HepG2 (cell line): ENCODE measurements around the gene ALG1L2. TPM values are rescaled to one million over a fixed set of nuclear protein-coding genes. Genes with fewer than 3 reads are reported as not detected.

Experiments used
- ATAC-seq: fragments of 200-7000 bp; cut with Tn5 transposase; 3 replicates; pipeline ENCODE4 v1.9.1; 2020; ENCODE audit warnings: mild to moderate bottlenecking, moderate library complexity
- Bru-seq: library from RNA; stranded (reverse); fragments of 400-500 nt; gene quantifications from one replicate; lab custom pipeline; 2021; lab: Mats Ljungman, UMichigan
- BruChase-seq, 2 experiments: library from RNA; stranded (reverse); fragments of 400-500 nt; gene quantifications; one replicate each; lab custom pipeline; 2021; lab: Mats Ljungman, UMichigan
- BruUV-seq: library from RNA; stranded (reverse); fragments of 400-500 nt; replicated peaks from 2 replicates; lab custom pipeline; 2021; lab: Mats Ljungman, UMichigan
- CTCF ChIA-PET: fragments of 300-600 bp; formaldehyde crosslinking; extraction: SDS; loops from one replicate; lab custom pipeline; 2021; ENCODE audit warnings: low total read pairs, inconsistent platforms, low intra/inter-chr PET ratio; lab: Yijun Ruan, JAX
- POLR2A ChIA-PET: fragments of 350-600 bp; sonication (Branson Sonifier 250); formaldehyde crosslinking; loops from one replicate; lab custom pipeline; 2020; ENCODE audit warnings: antibody characterized with exemption, inconsistent platforms; lab: Yijun Ruan, JAX
- DNase-seq: peaks from one replicate; pipeline ENCODE4 v3.0.0-alpha.2; 2015; ENCODE audit warnings: low spot score
- FAIRE-seq: peaks from 3 replicates; lab custom pipeline; 2011; peaks lifted over from hg19 to GRCh38; lab: Jason Lieb, UNC
- H2AFZ ChIP-seq: one replicate; pipeline ENCODE4 v1.6.1; 2011; ENCODE audit warnings: low read length, inconsistent platforms
- H3K27ac ChIP-seq: fragments of 300-600 bp; 3 replicates; pipeline ENCODE4 v1.8.0; 2011; ENCODE audit warnings: mixed run types, mild to moderate bottlenecking, mixed read lengths, low read length, inconsistent platforms; ENCODE audit not compliant: insufficient read depth; ENCODE audit errors: extremely low read length
- H3K27me3 ChIP-seq, 2 experiments: fragments of 200-600 bp in 1 of 2; 2 replicates in 1 of 2; 3 replicates in 1 of 2; pipeline versions ENCODE4 v1.6.0 to v1.8.0; 2011; ENCODE audit warnings: low read length in 2 of 2, mild to moderate bottlenecking in 2 of 2, moderate library complexity in 2 of 2, inconsistent platforms in 1 of 2; ENCODE audit not compliant: insufficient read depth in 2 of 2, control insufficient read depth in 1 of 2
- H3K36me3 ChIP-seq, 2 experiments: fragments of 200-600 bp in 1 of 2; replicated peaks in 1 of 2; 2 replicates in 1 of 2; 3 replicates in 1 of 2; pipeline versions ENCODE4 v1.5.1 to v1.8.0; 2011; ENCODE audit warnings: low read length in 2 of 2, inconsistent platforms in 1 of 2; ENCODE audit not compliant: insufficient read depth in 2 of 2, control insufficient read depth in 1 of 2
- H3K4me1 ChIP-seq: 2 replicates; pipeline ENCODE4 v1.5.1; 2012; ENCODE audit warnings: low read length, inconsistent platforms; ENCODE audit not compliant: insufficient read depth
- H3K4me2 ChIP-seq: 2 replicates; pipeline ENCODE4 v1.6.0; 2011; ENCODE audit warnings: low read depth, low read length, inconsistent platforms
- H3K4me3 ChIP-seq, 3 experiments: fragments of 200-600 bp in 1 of 3; sonication (generic), shearing (Covaris generic) in 1 of 3; replicated peaks in 1 of 3; 2 replicates each; pipeline ENCODE4 v1.5.1; 2011 to 2016; ENCODE audit warnings: low read length in 3 of 3, inconsistent platforms in 2 of 3, low read depth in 2 of 3, mild to moderate bottlenecking in 2 of 3, control low read depth in 1 of 3, mixed read lengths in 1 of 3; ENCODE audit not compliant: insufficient read depth in 1 of 3
- H3K79me2 ChIP-seq: one replicate; pipeline ENCODE4 v1.6.1; 2011; ENCODE audit warnings: low read length, inconsistent platforms; ENCODE audit not compliant: insufficient read depth
- H3K9ac ChIP-seq: 2 replicates; pipeline ENCODE4 v1.6.0; 2011; ENCODE audit warnings: mild to moderate bottlenecking, low read depth, low read length, inconsistent platforms; ENCODE audit not compliant: insufficient read depth
- H3K9me3 ChIP-seq: 2 replicates; pipeline ENCODE4 v1.5.1; 2012; ENCODE audit warnings: mild to moderate bottlenecking, low read length
- H4K20me1 ChIP-seq: 2 replicates; pipeline ENCODE4 v1.6.0; 2011; ENCODE audit warnings: inconsistent platforms, mild to moderate bottlenecking, low read length, moderate library complexity; ENCODE audit not compliant: insufficient read depth
- CBFB ChIP-seq: sonication (generic); formaldehyde crosslinking; IDR thresholded peaks from 2 replicates; pipeline ENCODE4 v1.4.0; 2020; ENCODE audit warnings: missing genetic modification reagents
- ETS1 ChIP-seq: sonication (generic); formaldehyde crosslinking; IDR thresholded peaks from 2 replicates; pipeline ENCODE4 v1.4.0; 2020; ENCODE audit warnings: missing genetic modification reagents
- NFKBIZ ChIP-seq: IDR thresholded peaks from 2 replicates; pipeline ENCODE4 v1.6.1; 2018; ENCODE audit warnings: missing genetic modification reagents, missing compliant biosample characterization
- NFYB ChIP-seq: sonication (generic); formaldehyde crosslinking; IDR thresholded peaks from 2 replicates; pipeline ENCODE4 v1.4.0; 2020; ENCODE audit warnings: missing genetic modification reagents
- RAD51 ChIP-seq: fragments of 450-650 bp; IDR thresholded peaks from 2 replicates; pipeline ENCODE4 v1.6.1; 2016; ENCODE audit warnings: borderline replicate concordance
- ZBTB42 ChIP-seq: sonication (generic); formaldehyde crosslinking; IDR thresholded peaks from 2 replicates; pipeline ENCODE4 v1.5.0; 2020; ENCODE audit warnings: mild to moderate bottlenecking, missing genetic modification reagents
- ZKSCAN5 ChIP-seq: sonication (generic); formaldehyde crosslinking; IDR thresholded peaks from 2 replicates; pipeline ENCODE4 v1.5.1; 2020; ENCODE audit warnings: mild to moderate bottlenecking, missing genetic modification reagents
- ZMYM4 ChIP-seq: sonication (generic); formaldehyde crosslinking; IDR thresholded peaks from 2 replicates; pipeline ENCODE4 v1.8.1; 2023; ENCODE audit warnings: mild to moderate bottlenecking, missing genetic modification reagents
- ZNF12 ChIP-seq: sonication (generic); formaldehyde crosslinking; IDR thresholded peaks from 2 replicates; pipeline ENCODE4 v1.5.0; 2020; ENCODE audit warnings: missing genetic modification reagents
- ZNF317 ChIP-seq: sonication (generic); formaldehyde crosslinking; IDR thresholded peaks from 2 replicates; pipeline ENCODE4 v1.5.0; 2020; ENCODE audit warnings: mild to moderate bottlenecking, missing genetic modification reagents
- WGBS: methylation state at CpG from one replicate; pipeline ENCODE4 v1.1.6; 2017; ENCODE audit warnings: low lambda C conversion rate; 5-methylcytosine and 5-hydroxymethylcytosine counted together
- in situ Hi-C: cut with HindIII; loops from 2 replicates; pipeline ENCODE4 v1.10.0; 2017; ENCODE audit warnings: low pct_unique_long_range_greater_than_20kb; ENCODE audit not compliant: extremely low pct_ligation_motif_present
- intact Hi-C: fragments of 100-400 bp; cut with micrococcal nuclease; formaldehyde crosslinking; loops from one replicate; pipeline ENCODE4 v1.10.0; 2022; ENCODE audit not compliant: unreplicated experiment
- long read RNA-seq, 2 experiments: library from RNA in 1 of 2; library from polyadenylated mRNA in 1 of 2; stranded (forward) in 1 of 2; unstranded in 1 of 2; transcript quantifications; one replicate each; pipeline ENCODE4 v2.0.0, GENCODE V29; 2019 to 2022
- polyA minus RNA-seq, 3 experiments: library from RNA; depleted of rRNA, polyadenylated mRNA; stranded (reverse); fragments of >200 nt; gene quantifications; 2 replicates each; pipeline ENCODE4 v1.2.3, GENCODE V29; 2011; ENCODE audit warnings: low replicate concordance in 1 of 3
- polyA plus RNA-seq, 8 experiments: library from polyadenylated mRNA; depleted of rRNA in 3 of 8; stranded (reverse) in 7 of 8; unstranded in 1 of 8; fragments of >200 nt; fragmentation: Illumina TruSeq in 4 of 8; extraction: Trizol in 4 of 8; gene quantifications; 2 replicates each; pipeline versions ENCODE4 v1.2.1 to v1.2.3, GENCODE V29; 2011 to 2016; ENCODE audit warnings: low read depth in 4 of 8, missing spikeins in 1 of 8, mixed read lengths in 1 of 8; ENCODE audit not compliant: insufficient read depth in 1 of 8
- total RNA-seq, 5 experiments: library from RNA; depleted of rRNA; stranded (reverse); fragments of >200 nt; fragmentation: Illumina TruSeq; extraction: Trizol; gene quantifications; 2 replicates each; pipeline ENCODE4 v1.2.3, GENCODE V29; 2016; ENCODE audit warnings: low read depth in 1 of 5
- TF ChIP-seq, protein P1 (sequence below): sonication (generic); formaldehyde crosslinking; IDR thresholded peaks from 2 replicates; pipeline ENCODE4 v1.4.0; 2020; ENCODE audit warnings: mild to moderate bottlenecking, missing genetic modification reagents

Gene ALG1L2, protein sequence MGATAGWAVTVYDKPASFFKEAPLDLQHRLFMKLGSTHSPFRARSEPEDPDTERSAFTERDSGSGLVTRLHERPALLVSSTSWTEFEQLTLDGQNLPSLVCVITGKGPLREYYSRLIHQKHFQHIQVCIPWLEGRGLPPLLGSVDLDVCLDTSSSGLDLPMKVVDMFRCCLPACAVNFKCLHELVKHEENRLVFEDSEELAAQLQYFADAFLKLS
- total RNA-seq (2016; rRNA removed; fragmentation: Illumina TruSeq; extraction: Trizol) (0.55 TPM in 1 of 2 replicates, not detected in the other), polyA plus RNA-seq (2011; rRNA removed) (0.13 and 0.24 TPM in 2 replicates), polyA minus RNA-seq (2011; rRNA and poly(A)+ RNA removed; ENCODE audit: low replicate concordance) (not detected in 2 replicates), Bru-seq, nascent RNA (percentile 14 among the genes with signal in this experiment), BruChase-seq, experiment 1, labeled RNA remaining after a 6-hour chase (percentile 6 among the genes with signal in this experiment), BruChase-seq, experiment 2, labeled RNA remaining after a 2-hour chase (percentile 9 among the genes with signal in this experiment)
- 0.79 and 0.81 TPM in 2 replicates for total RNA-seq (2016; cell fraction: cytosol; rRNA removed; fragmentation: Illumina TruSeq; extraction: Trizol; ENCODE audit: low read depth)
- 0.43 and 0.52 TPM in 2 replicates for total RNA-seq (2016; cell fraction: insoluble cytoplasmic fraction; rRNA removed; fragmentation: Illumina TruSeq; extraction: Trizol)
- 0.83 TPM in 1 of 2 replicates, not detected in the other for total RNA-seq (2016; cell fraction: membrane; rRNA removed; fragmentation: Illumina TruSeq; extraction: Trizol)
- total RNA-seq (2016; cell fraction: nucleus; rRNA removed; fragmentation: Illumina TruSeq; extraction: Trizol), result 0.81 and 1.7 TPM in 2 replicates
- not detected in 2 replicates for polyA plus RNA-seq (2011; cell fraction: cytosol; rRNA removed)
- not detected in 2 replicates for polyA plus RNA-seq (2011; cell fraction: nucleus; rRNA removed)
- 0.23 and 0.43 TPM in 2 replicates for polyA plus RNA-seq (2012)
- 0.23 TPM in 1 of 2 replicates, not detected in the other for polyA plus RNA-seq (2016; cell fraction: cytosol; fragmentation: Illumina TruSeq; extraction: Trizol; ENCODE audit: low read depth)
- polyA plus RNA-seq (2016; cell fraction: insoluble cytoplasmic fraction; fragmentation: Illumina TruSeq; extraction: Trizol; ENCODE audit: low read depth), result not detected in 2 replicates
- polyA plus RNA-seq (2016; cell fraction: membrane; fragmentation: Illumina TruSeq; extraction: Trizol; ENCODE audit: low read depth), result not detected in 2 replicates
- polyA plus RNA-seq (2016; cell fraction: nucleus; fragmentation: Illumina TruSeq; extraction: Trizol; ENCODE audit: insufficient read depth, low read depth), result 1.1 TPM in 1 of 2 replicates, not detected in the other
- polyA minus RNA-seq (2011; cell fraction: cytosol; rRNA and poly(A)+ RNA removed), result not detected in 2 replicates
- polyA minus RNA-seq (2011; cell fraction: nucleus; rRNA and poly(A)+ RNA removed), result 1.7 TPM in 1 of 2 replicates, not detected in the other
- long read RNA-seq, experiment 1, partial matches to known transcripts, result 0 of 1 reads
- long read RNA-seq, experiment 1, other reads (novel, unspliced or antisense), result 1 of 1 reads
- long read RNA-seq, experiment 2, partial matches to known transcripts, result 0 of 1 reads
- long read RNA-seq, experiment 2, other reads (novel, unspliced or antisense), result 1 of 1 reads

GRCh38 chr3:130081351-130081881 lies at the start of gene ALG1L2:
Gene ALG1L2, plus strand, starts transcription at chr3:130081831. Its CDS starts 186 bp downstream, at chr3:130082017.
- no peak for TF ChIP-seq ZNF12 (CRISPR knock-in tag)
- TF ChIP-seq NFKBIZ, result no peak
- TF ChIP-seq, protein P1, sequence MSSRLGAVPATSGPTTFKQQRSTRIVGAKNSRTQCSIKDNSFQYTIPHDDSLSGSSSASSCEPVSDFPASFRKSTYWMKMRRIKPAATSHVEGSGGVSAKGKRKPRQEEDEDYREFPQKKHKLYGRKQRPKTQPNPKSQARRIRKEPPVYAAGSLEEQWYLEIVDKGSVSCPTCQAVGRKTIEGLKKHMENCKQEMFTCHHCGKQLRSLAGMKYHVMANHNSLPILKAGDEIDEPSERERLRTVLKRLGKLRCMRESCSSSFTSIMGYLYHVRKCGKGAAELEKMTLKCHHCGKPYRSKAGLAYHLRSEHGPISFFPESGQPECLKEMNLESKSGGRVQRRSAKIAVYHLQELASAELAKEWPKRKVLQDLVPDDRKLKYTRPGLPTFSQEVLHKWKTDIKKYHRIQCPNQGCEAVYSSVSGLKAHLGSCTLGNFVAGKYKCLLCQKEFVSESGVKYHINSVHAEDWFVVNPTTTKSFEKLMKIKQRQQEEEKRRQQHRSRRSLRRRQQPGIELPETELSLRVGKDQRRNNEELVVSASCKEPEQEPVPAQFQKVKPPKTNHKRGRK, result no peak
- TF ChIP-seq NFYB (CRISPR knock-in tag), result no peak
- no peak for TF ChIP-seq ZNF317 (CRISPR knock-in tag)
- TF ChIP-seq ZKSCAN5 (CRISPR knock-in tag), result no peak
- TF ChIP-seq ZMYM4 (CRISPR knock-in tag), result no peak
- no peak for TF ChIP-seq ZBTB42 (CRISPR knock-in tag)
- no peak for TF ChIP-seq CBFB
- no peak for TF ChIP-seq ETS1
- no peak for TF ChIP-seq RAD51
- POLR2A ChIA-PET, result no interaction called here
- Histone ChIP-seq H3K27me3 (no peaks in the 10 kb centered on the region; a peak in 1 of 5 replicates), H3K4me1 (no peaks in the 10 kb centered on the region), H4K20me1 (no peaks in the 10 kb centered on the region), H3K9ac (no peak within 1 kb of the TSS), H3K79me2 (no peaks in the 10 kb centered on the region), H3K4me2 (no peak within 1 kb of the TSS), H3K36me3 (no peaks in the 10 kb centered on the region), H3K9me3 (no peaks in the 10 kb centered on the region), H3K27ac (no peak within 1 kb of the TSS), H2AFZ (no peak within 1 kb of the TSS), H3K4me3 (no peak within 1 kb of the TSS)
- in situ Hi-C loops, result no loop called here
- no peak for FAIRE-seq
- intact Hi-C loops, result no loop called here
- BruUV-seq, result no TSS peak
- DNase-seq, result no peak
- WGBS, result 15% methylated on average over 7 of the region's 7 CpGs
- CTCF ChIA-PET, result no interaction called here
- peak; percentile 75 for ATAC-seq
